GM21528 (cell line): ENCODE data around the gene GALNT16.
"Not testable (repeated sequence)": the region's sequence is repeated elsewhere in the genome, so short reads cannot be mapped to it uniquely, and the experiment has no call there.

ENCODE experiments used
- ATAC-seq: cut with Tn5 transposase; IDR thresholded peaks from one replicate; pipeline ENCODE4 v1.9.1; 2021; ENCODE audit warnings: mild to moderate bottlenecking, moderate library complexity; ENCODE audit not compliant: unreplicated experiment, low FRiP score

GALNT16 gene

DNA sequence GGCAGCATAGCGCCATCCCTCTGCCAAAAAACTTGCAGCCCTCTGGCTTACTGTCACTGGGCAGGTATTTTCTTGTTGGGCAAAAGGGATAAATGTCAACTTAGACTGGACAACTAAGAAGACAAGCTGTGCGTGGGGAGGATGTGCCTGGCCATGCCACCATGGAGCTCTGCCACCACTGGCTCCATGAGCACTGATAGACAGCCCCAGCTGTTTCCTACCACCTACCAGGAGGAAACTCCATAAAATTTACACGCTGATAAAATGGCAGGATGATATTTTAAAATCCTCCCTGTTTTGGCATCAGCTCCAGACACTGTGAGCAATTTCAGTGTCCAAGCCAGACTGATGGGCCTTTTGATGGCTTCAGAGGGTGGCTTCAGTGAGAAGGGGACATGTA lies 7.1 kb upstream of the GALNT16 start:
- no peak for ATAC-seq

DNA sequence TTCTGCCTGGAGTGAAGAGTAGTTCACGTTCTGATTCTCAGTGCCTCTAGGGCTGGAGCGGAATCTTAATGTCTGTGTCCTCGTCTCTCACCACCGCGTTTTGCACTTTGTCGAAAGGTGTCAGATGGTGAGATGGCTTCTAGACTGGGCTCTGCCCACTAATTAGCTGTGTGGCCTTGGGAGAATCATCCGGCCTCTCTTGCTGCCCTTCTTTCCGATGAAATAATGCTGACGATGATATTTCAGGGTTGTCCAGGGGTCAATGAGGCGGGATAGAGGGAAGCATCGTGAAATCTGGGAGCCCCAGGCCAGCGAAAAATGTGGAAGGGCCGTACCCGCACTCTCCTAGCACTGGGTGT lies 811 bp upstream of the GALNT16 start:
- ATAC-seq = no peak

DNA sequence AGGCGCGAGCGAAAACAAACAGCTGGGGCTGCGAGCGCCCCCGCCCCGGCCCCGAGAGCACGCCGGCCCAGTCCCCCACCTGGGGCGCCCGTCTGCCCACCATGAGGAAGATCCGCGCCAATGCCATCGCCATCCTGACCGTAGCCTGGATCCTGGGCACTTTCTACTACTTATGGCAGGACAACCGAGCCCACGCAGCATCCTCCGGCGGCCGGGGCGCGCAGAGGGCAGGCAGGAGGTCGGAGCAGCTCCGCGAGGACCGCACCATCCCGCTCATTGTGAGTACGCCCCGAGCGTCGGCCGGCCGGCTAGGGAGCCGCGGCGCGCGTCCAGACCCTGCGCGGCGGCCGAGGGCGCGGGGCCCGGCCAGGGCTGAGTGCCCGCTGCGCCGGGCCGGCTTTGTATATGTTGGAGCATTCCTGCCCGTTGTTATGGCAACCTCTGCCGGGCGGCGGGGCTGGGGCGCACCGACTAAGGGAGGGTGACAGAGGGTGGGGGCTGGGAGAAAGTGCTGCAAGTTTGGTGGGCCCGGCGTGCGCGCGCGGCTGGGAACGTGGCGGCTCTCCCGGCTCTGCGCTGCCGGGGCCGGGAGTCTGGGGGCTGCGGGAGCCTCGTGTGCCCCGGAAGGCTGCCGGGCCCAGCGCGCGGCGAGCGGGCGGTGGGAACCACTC lies 367 bp downstream of the GALNT16 start:
- ATAC-seq = no peak

DNA sequence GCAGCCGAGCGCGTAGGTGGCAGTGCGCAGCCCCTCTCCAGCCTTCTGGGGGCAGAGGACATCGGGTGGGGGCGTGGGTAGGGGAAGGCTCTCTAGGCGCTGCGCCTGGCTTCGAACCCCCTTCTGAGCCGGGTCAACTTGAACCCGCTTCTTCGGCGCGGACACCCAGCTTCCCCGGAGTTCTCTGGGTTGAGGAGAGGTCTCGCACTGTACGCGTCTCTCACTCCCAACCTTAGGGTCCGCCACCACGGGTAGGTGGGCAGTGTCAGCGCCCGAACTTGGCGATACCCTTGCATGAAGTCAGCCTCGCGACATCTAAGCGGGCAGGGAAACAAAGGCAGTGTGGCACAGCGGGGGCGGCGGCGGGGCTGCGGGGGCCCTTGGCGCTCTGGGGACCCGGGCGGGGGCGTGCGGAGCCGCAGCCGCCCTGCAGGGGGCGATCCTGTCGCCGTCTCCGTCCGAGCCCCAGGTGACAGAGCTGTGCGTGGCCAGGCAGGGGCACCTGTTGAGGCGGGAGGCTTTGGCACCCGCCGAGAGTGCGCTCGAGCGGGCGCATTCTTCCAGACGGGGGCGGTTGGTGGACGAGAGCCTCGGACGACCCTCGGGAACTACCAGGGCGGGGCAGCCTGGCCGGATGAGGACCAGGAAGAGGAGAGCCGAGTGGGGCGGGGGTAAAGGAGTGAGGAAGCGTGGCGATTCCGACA lies 1.1 kb downstream of the GALNT16 start:
- no peak for ATAC-seq

DNA sequence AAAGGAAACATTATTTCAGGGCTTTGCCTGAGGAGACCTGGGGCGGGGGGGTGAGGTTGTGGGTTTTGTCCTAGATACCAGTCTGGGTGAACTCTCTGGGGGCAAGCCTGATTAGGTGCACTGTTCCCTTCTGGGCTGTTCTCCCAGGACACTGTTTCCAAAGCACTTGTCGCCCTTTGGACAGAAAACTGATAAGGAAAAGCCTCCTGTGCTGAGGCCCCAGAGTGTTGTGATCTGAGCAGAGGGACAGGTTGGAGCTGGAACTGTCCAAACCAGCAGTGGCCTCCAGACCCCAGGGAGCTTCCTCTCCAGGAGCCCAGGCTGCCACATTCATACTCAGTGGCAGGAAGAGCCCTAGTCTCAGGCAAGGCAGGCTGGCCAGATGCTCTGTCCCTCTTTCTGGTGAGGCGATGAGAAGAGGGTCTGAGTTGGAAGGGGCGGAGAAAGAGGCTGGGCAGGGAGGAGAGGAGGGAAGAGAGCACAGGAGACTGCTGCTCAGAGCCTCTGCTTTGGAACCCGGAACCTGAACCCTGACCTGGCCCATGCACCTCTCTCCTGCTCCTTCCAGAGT lies 1.9 kb downstream of the GALNT16 start:
- no peak for ATAC-seq

DNA sequence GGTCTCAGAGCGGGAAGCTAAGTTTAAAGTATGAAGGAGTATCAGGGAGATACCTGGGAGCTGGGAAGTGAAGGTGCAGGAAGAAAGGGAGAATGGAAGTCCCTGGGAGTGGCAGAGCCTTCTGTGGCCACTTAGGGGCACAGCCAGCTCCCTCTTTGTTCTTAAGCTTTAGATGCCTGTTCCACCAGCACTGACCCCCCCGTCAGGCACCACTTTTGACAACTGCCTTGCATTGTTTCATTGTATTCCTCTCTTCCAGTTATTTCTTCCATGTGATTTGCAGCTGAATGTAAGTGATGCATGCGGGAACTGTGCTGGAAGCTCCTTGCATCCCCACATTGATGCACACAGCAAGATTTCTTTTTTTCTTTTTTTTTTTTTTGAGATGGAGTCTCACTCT lies 2.6 kb downstream of the GALNT16 start:
- ATAC-seq = no peak

DNA sequence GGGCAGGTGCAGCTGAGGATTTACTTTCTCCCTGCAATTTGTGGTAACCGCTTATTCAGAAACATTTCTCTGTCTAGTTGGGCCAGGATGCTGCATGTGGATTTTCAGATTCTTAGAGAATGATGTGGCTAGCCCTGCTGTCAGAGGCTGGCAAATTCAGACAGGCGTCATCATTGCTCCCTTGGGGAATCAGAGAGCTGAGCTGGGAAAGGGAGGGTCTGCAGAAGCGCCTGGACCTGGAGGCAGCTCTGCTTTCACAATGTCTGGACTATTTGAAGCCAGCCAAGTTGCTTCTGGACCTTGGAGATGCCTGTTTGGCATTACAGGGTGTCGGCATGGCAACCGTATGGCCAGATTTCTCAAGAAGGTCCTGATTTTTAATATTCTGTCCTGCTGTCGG lies 3.4 kb downstream of the GALNT16 start:
- ATAC-seq = no peak

DNA sequence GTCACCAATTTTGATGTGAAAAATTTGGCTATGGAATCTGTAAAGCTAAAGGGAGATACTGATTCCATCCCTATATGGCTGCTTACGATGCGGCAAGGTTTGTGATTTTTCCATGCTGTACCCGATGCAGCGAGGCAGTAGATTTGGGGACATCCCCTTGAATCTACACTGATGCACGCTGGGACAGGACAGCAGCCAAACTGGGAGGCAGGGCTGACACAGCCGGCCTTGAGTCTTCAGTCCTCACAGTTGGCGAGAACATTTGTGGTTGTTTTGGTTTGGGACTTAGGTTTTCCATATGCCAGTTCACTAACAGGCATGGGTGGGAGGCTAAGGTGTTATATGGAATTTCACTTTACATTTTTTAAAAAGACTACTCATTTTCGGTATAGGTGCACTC lies 3.8 kb downstream of the GALNT16 start:
- ATAC-seq = no peak

DNA sequence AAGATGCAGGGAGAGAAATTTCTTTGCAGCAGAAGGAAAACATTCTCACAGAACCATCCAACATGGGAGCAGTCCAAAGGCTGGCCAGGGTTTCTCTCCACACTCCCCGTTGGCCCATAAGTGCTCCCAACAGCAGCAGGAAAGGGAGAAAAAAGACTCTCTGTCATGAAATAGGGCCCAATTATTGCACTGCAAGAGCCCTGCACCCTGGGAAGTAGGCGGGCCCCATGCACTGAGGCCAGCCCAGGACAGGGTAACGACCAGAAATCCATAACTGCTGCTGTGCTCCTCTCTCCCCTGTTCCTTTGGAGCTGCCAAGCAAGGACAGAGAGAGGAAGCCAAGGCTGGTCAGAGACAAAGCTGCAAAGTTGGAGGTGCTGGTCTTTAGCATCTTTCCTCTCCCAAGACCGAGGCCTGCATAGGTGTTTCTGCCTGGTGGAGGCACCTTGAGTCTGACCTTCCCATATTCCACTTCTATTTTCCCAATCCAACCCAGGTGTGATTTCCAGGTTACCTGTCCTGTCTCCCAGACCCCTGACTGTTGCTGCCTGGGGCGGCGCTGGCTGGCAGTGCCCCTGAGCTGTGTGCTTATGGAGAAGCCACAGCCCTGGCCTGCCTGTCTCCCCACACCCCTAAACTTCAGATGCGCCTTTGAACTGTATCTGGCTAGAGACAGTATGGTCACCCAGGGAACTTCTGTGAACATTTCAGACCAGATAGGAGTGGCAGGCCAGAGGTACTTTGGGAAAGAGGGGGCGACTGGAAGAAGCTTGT lies 6.8 kb downstream of the GALNT16 start:
- ATAC-seq = no peak

DNA sequence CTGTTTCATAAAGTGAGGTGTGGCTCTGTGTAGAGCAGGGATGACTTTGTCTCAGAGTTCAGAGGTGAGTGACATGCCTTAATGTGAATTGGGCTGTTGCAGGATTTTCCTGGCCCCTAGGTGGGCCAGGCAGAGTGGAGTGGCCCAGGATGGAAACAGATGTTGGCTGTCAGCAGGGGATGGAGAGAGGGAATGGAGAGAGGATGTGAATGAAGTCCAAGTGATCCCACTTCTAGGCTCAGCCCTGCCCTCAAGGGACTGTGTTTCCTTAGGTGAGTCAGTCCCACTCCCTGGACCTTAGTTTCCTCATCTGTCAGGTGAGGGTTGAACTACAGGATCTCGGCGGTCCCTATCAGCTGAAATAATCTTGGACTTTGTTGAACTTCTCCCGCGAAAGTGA lies 7.5 kb downstream of the GALNT16 start:
- ATAC-seq = no peak

DNA sequence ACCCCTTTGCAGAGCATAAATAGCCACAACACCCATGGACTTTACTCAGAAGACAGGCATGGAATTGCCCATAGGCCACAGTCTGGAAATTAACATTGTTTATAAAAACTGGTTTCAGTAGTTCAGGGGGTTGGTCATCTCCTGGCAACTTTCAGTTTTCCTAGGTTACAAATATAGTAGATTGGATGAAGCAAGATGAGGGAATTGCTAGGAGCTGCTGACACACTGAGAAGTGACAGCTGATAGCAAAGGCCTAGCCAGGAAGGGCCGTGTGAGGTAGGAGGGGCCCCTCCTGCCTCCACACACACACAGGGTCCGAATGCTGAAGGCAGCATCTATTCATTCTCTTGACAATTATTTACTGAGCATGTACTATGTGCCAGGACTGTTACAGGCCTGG lies 8.3 kb downstream of the GALNT16 start:
- ATAC-seq = no peak

DNA sequence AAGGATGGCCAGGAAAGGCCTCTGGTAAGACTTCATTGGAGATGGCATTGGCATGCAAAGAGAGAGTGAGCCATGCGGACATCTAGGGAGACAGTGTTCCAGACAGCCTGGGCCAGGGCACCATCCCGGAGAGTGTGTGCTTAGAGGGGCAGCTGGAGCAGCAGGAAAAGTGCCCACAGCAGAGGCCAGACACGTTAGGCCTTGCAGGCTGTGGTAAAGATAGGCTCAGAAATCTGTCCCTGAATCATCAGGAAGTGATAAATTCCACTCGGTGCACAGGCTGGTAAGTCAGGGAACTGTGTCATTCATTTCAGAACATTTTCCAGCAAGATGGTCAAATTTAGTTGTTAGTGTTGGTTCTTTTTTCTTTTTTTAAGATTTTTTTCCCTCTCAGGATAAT lies 8.8 kb downstream of the GALNT16 start:
- ATAC-seq = no peak

DNA sequence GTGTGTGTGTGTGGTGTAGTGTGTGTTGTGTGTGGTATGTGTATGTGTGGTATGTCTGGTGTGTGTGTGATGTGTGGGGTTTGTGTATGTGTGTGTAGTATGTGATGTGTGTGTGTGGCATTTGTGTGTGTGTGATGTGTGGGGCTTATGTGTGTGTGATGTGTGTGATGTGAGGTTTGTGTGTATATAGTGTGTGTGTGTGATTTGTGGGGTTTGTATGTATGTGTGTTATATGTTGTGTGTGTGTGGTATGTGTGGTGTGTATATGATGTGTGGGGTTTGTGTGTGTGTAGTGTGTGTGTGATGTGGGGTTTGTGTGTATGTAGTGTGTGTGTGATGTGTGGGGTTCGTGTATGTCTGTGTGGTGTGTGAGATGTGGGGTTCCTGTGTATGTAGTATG lies 9.4 kb downstream of the GALNT16 start:
- no peak for ATAC-seq

DNA sequence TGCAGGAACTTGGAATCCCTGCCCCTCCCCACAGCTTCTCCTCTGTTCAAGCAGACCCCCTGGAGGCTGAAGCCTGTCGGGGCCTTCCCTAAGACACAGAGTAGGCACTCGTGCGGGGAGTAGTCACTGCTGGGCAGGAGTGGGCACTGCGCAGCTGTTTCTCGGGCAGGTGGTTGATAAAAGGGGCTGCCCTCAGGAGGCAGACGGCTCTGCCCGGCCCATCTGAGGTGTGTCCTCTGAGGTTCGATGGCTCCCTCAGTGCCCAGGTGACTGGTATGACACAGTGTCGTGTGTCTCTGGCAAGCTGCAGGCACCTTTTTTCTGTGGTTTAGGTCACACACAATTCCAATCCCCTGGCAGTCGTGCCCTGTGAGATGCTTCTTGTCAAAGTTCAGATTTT lies 10.1 kb downstream of the GALNT16 start:
- no peak for ATAC-seq

DNA sequence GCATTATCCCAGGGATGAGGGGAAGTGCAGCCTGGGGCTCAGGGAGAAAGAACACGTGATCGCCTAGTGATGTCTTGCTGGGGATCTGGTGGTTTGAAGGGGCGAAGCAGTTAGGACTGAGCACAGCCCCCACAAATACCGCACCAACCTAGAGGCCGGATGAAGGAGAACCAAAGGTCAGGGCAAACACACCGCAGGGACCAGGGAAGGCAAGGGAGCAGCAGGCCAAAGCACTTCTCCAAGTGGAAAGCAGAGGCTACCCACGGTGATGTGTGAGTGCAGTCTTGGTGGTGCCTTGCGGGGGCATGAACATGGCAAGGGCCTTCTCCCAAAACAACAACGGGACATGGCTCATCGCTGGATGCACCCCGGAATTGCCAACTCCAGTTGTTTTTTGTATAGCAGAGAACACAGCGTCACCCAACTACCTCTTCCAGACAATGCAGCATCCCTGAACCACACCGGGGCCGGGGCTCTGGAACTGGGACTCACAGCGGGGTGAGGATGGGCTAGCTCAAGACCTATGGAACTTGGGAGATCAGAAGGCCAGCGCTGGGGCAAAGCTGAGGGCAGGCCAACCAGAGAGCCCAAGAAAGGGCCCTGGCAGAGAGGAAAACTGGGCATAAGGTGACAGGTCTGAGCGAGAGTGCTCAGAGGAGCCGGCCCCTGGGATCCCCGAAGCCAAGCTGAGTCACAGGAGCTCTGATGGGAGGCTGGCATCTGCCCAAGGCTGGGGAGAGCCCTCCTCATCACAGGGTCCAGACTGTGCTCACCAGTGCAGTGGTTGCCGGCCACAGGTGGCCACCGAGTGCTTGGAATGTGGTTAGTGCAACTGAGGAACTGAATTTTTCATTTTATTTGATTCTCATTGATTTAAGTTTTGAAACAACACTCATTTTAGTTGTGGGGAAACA lies 11.1 kb downstream of the GALNT16 start:
- no peak for ATAC-seq

DNA sequence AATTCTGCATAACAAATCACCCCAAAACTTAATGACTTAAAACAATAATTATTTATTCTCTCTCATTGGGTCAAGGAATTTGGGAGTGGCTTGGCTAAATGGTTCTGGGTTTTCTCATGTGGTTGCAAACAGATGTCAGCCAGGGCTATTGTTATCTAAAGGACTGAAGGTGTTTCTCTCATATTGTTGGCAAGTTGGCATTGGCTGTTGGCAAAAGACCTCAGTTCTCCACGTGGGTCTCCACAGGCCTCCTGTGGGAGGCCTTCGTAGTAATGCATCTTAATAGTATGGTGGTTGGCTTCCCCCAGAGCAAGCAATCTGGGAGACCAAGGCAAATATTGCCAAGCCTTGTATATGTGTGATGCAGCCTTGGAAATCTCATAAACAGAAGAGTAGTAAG lies 14.4 kb downstream of the GALNT16 start:
- ATAC-seq = no peak

DNA sequence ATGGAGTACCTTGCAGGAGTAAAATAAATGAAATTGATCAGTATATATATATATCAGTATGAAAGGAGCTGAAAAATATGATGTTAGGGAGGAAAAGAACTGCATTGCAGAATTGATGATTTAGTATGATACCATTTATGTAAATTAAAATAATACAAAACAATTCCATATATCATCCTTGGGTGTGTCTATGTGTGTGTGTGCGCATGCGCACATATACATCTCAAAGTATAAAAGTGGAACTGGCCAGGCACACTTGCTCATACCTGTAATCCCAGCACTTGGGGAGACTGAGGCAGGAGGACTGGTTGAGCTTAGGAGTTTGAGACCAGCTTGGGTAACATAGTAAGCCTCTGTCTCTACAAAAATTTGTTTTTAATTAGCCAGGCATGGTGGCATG lies 15.4 kb downstream of the GALNT16 start:
- no peak for ATAC-seq

DNA sequence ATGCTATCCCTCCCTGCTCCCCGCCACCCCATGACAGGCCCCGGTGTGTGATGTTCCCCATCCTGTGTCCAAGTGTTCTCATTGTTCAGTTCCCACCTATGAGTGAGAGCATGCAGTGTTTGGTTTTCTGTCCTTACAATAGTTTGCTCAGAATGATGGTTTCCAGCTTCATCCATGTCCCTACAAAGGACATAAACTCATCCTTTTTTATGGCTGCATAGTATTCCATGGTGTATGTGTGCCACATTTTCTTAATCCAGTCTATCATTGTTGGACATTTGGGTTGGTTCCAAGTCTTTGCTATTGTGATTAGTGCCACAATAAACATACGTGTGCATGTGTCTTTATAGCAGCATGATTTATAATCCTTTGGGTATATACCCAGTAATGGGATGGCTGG lies 17.4 kb downstream of the GALNT16 start:
- ATAC-seq = not testable (repeated sequence)

DNA sequence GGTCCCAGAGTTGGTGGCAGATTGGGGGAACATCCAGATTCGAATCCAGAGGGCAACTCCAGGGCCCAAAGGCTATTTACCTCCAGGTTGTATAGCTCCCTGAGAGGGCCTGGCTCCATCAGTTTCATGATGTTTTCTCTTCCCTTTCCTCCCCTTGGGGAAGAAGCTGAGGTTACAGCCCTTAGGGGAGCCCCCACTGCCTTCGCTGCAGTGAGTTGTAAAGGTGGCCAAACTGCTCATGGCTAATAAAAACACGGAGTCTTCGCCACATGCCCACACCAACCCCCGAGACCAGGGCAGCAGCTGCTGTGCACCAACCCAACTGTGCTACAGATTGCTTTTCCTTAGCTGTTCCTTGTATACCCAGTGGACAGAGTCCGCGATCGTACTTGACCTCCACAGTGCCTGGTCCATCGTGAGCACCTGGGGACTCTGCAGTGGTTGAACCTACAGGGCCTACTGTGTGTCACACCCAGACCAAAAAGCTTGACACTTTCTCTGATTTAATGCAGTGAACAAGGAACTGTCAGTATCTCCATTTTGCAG lies 20.9 kb downstream of the GALNT16 start:
- no peak for ATAC-seq
